ENCODE results near the gene MTHFD2.

GRCh38 chr2:74267068-74267467 is 68.7 kb downstream of the MTHFD2 start:
- TF ChIP-seq CTCF (IDR thresholded peaks at IDR 0.05) (peak; percentile 40), EZH2 (IDR thresholded peaks at IDR 0.05) (no peak)
